Stomach (tissue), 4 donors: Measurements from ENCODE around the gene GABRR2.

ENCODE experiments used
- POLR2A ChIP-seq, 4 donors: fragments of 450-650 bp; IDR thresholded peaks; one replicate each; pipeline ENCODE4 v1.6.1; 2016; ENCODE audit warnings: antibody characterized with exemption in 4 of 4, control low read depth in 2 of 4, mild to moderate bottlenecking in 1 of 4, moderate library complexity in 1 of 4
- POLR2AphosphoS5 ChIP-seq, 3 donors: sonication (generic); formaldehyde crosslinking; IDR thresholded peaks; one replicate each; pipeline ENCODE4 v1.6.1; 2016; ENCODE audit warnings: antibody characterized with exemption in 3 of 3

GRCh38 chr6:89244241-89244985 lies 70.7 kb downstream of the GABRR2 start:
- TF ChIP-seq POLR2AphosphoS5 (IDR thresholded peaks at IDR 0.05) = no peak
- no peak for TF ChIP-seq POLR2A (IDR thresholded peaks at IDR 0.05)
